ENCODE measurements around the gene ITGA3. TPM values are rescaled to one million over a fixed set of nuclear protein-coding genes. Genes with fewer than 3 reads are reported as not detected.

Gene ITGA3
- total and polyA plus RNA-seq, 2 of the 13 experiments (the other 11 are each of a cell fraction or from before 2014, with no cell fraction given) = 0.48 to 0.69 TPM

GRCh38 chr17:50106393-50107131, 50.7 kb downstream of the ITGA3 start (continued):
- TF ChIP-seq PRDM10 (CRISPR knock-in tag; IDR thresholded peaks at IDR 0.05; ENCODE audit: low read depth) = no peak
- TF ChIP-seq ZSCAN21 (CRISPR knock-in tag; IDR thresholded peaks at IDR 0.05; ENCODE audit: borderline replicate concordance) = no peak
- TF ChIP-seq CENPX (CRISPR knock-in tag; IDR thresholded peaks at IDR 0.05) = no peak
- no peak for TF ChIP-seq ZNF660 (CRISPR knock-in tag; IDR thresholded peaks at IDR 0.05; ENCODE audit: borderline replicate concordance, low read depth)
- TF ChIP-seq ZFP37 (CRISPR knock-in tag; IDR thresholded peaks at IDR 0.05; ENCODE audit: borderline replicate concordance) = no peak
- TF ChIP-seq EP300 (IDR thresholded peaks at IDR 0.05; ENCODE audit: low read depth in 2 of 2, low read length in 2 of 2) = no peak
- no peak for TF ChIP-seq EP300 (CRISPR knock-in tag; IDR thresholded peaks at IDR 0.05; ENCODE audit: borderline replicate concordance)

- H3K4me2 ChIP-seq (ENCODE audit: low read depth, low read length) = peak overlapping the region; percentile 10; the same call in 1 of the 2 replicates
- WGBS (ENCODE audit: low lambda C conversion rate) = 76% methylated on average over 7 of the region's 10 CpGs
- H3K27ac ChIP-seq (ENCODE audit: extremely low read length, insufficient read depth, low read length) = no peak overlapping the region
- H3K4me1 ChIP-seq (ENCODE audit: insufficient read depth, low read length) = peaks cover 45% of the 10 kb centered on the region
- H4K20me1 ChIP-seq (ENCODE audit: insufficient read depth, low read length) = no peaks in the 10 kb centered on the region
- CTCF ChIA-PET (ENCODE audit: low intra/inter-chr PET ratio, low total read pairs) = no interaction called here
- FAIRE-seq (peak; percentile 43), ATAC-seq (no peak), DNase-seq (ENCODE audit: low spot score) (no peak)
- H3K27me3 ChIP-seq (ENCODE audit: control insufficient read depth in 1 of 2, insufficient read depth in 2 of 2, low read length in 2 of 2) = no peaks in the 10 kb centered on the region
- no peaks in the 10 kb centered on the region for H3K9me3 ChIP-seq (ENCODE audit: low read length)
- no TSS peak for BruUV-seq (replicated peaks)
- intact Hi-C loops (cut with micrococcal nuclease; ENCODE audit: unreplicated experiment) = no loop called here
- H3K36me3 ChIP-seq (replicated peaks in 1 of 2; ENCODE audit: control insufficient read depth in 1 of 2, insufficient read depth in 2 of 2, low read length in 2 of 2) = no peaks in the 10 kb centered on the region; a peak in 1 of 5 replicates
- H3K79me2 ChIP-seq (ENCODE audit: insufficient read depth, low read length) = no peaks in the 10 kb centered on the region
- H3K4me3 ChIP-seq (replicated peaks in 1 of 3; ENCODE audit: insufficient read depth in 1 of 3, low read depth in 2 of 3, low read length in 3 of 3) = no peak overlapping the region
- no peak overlapping the region for H2AFZ ChIP-seq (ENCODE audit: low read length)
- POLR2A ChIA-PET = no interaction called here
- H3K9ac ChIP-seq (ENCODE audit: insufficient read depth, low read depth, low read length) = no peak overlapping the region
- in situ Hi-C loops (cut with HindIII; ENCODE audit: extremely low pct_ligation_motif_present, low pct_unique_long_range_greater_than_20kb) = no loop called here
- TF ChIP-seq GFI1 (CRISPR knock-in tag; IDR thresholded peaks at IDR 0.05; ENCODE audit: borderline replicate concordance) (no peak), MYNN (CRISPR knock-in tag; IDR thresholded peaks at IDR 0.05; ENCODE audit: low read depth) (no peak), NFYB (CRISPR knock-in tag; IDR thresholded peaks at IDR 0.05) (no peak), MED8 (CRISPR knock-in tag; IDR thresholded peaks at IDR 0.05; ENCODE audit: insufficient replicate concordance) (no peak), HNF4A (CRISPR knock-in tag; IDR thresholded peaks at IDR 0.05) (peak; percentile 53), ZNF263 (CRISPR knock-in tag; IDR thresholded peaks at IDR 0.05) (no peak), ZNF619 (CRISPR knock-in tag; IDR thresholded peaks at IDR 0.05) (no peak), ZNF790 (CRISPR knock-in tag; IDR thresholded peaks at IDR 0.05; ENCODE audit: borderline replicate concordance) (no peak), ZZZ3 (CRISPR knock-in tag; IDR thresholded peaks at IDR 0.05; ENCODE audit: borderline replicate concordance) (no peak), POLR2G (IDR thresholded peaks at IDR 0.05; ENCODE audit: low read depth, low read length) (no peak), SMAD9 (CRISPR knock-in tag; IDR thresholded peaks at IDR 0.05) (no peak), RAD51 (IDR thresholded peaks at IDR 0.05; ENCODE audit: borderline replicate concordance) (no peak)
Measured at GRCh38 chr17:50107790-50108414, 52.0 kb downstream of the ITGA3 start.
